Eye (tissue), 1 donor: ENCODE data around the gene PAIP2.
"Not testable (repeated sequence)": the region's sequence is repeated elsewhere in the genome, so short reads cannot be mapped to it uniquely, and the experiment has no call there.

ENCODE experiments used
- DNase-seq: peaks from one replicate; pipeline ENCODE4 v3.0.0-alpha.2; 2015

The PAIP2 gene

GRCh38 chr5:139335811-139336210 is 5.8 kb upstream of the PAIP2 start:
- DNase-seq: peak; percentile 36

- DNase-seq: no peak
Observed at GRCh38 chr5:139340051-139340450, 1.6 kb upstream of the PAIP2 start.

GRCh38 chr5:139341187-139341688 is 416 bp upstream of the PAIP2 start:
- no peak for DNase-seq

GRCh38 chr5:139342423-139342723 is 719 bp downstream of the PAIP2 start:
- DNase-seq: no peak

- no peak for DNase-seq
Observed at GRCh38 chr5:139343476-139343875, 1.8 kb downstream of the PAIP2 start.

- DNase-seq: no peak
Observed at GRCh38 chr5:139344177-139344576, 2.5 kb downstream of the PAIP2 start.

- not testable (repeated sequence) for DNase-seq
Observed at GRCh38 chr5:139345442-139345841, 3.8 kb downstream of the PAIP2 start.

- not testable (repeated sequence) for DNase-seq
Observed at GRCh38 chr5:139347863-139348262, 6.2 kb downstream of the PAIP2 start.

GRCh38 chr5:139354186-139354585 is 12.5 kb downstream of the PAIP2 start:
- no peak for DNase-seq

GRCh38 chr5:139355900-139356299 is 14.2 kb downstream of the PAIP2 start:
- not testable (repeated sequence) for DNase-seq

- DNase-seq: no peak
Observed at GRCh38 chr5:139358064-139358463, 16.4 kb downstream of the PAIP2 start.

GRCh38 chr5:139360384-139360783 is 18.7 kb downstream of the PAIP2 start:
- DNase-seq: no peak

GRCh38 chr5:139361835-139362429 is 20.3 kb downstream of the PAIP2 start:
- DNase-seq: no peak

GRCh38 chr5:139363937-139364336 is 22.3 kb downstream of the PAIP2 start:
- DNase-seq: no peak

GRCh38 chr5:139364466-139364865 is 22.8 kb downstream of the PAIP2 start:
- DNase-seq: no peak

- DNase-seq: no peak
Observed at GRCh38 chr5:139368613-139369012, 27.0 kb downstream of the PAIP2 start.

GRCh38 chr5:139369181-139369580 is 27.5 kb downstream of the PAIP2 start:
- DNase-seq: no peak

- DNase-seq: no peak
Observed at GRCh38 chr5:139371482-139372435, 30.1 kb downstream of the PAIP2 start.

- no peak for DNase-seq
Observed at GRCh38 chr5:139374909-139375308, 33.3 kb downstream of the PAIP2 start.

GRCh38 chr5:139376364-139376763 is 34.7 kb downstream of the PAIP2 start:
- no peak for DNase-seq

GRCh38 chr5:139377226-139377625 is 35.6 kb downstream of the PAIP2 start:
- DNase-seq: no peak

- DNase-seq: no peak
Observed at GRCh38 chr5:139378101-139378825, 36.6 kb downstream of the PAIP2 start.

GRCh38 chr5:139378941-139379361 is 37.3 kb downstream of the PAIP2 start:
- DNase-seq: no peak
